Measurements from ENCODE around the gene CAMP. TPM values are rescaled to one million over a fixed set of nuclear protein-coding genes. Genes with fewer than 3 reads are reported as not detected.
A peak's percentile ranks its signal among the peaks of the same experiment; 100 is the strongest.

Gene CAMP
- total RNA-seq, 3 donors from 2014 or later = not detected

- H3K36me3 ChIP-seq (ENCODE audit: low read depth) = no peaks in the 10 kb centered on the region
- H3K4me3 ChIP-seq = no peak overlapping the region
- ATAC-seq (no peak), DNase-seq (no peak)
- H3K9me3 ChIP-seq = no peaks in the 10 kb centered on the region
- TF ChIP-seq CTCF (IDR thresholded peaks at IDR 0.05) = no peak
- no peaks in the 10 kb centered on the region for H3K4me1 ChIP-seq (ENCODE audit: low read depth)
- intact Hi-C loops (cut with DNase I, micrococcal nuclease) = no loop called here
Observed at GRCh38 chr3:48226939-48227338, 3.6 kb downstream of the CAMP start.

GRCh38 chr3:48232232-48232631 lies 8.9 kb downstream of the CAMP start:
- ATAC-seq = peak; percentile 79
- no peaks in the 10 kb centered on the region for H3K36me3 ChIP-seq (ENCODE audit: low read depth)
- TF ChIP-seq CTCF (IDR thresholded peaks at IDR 0.05) = no peak
- no peaks in the 10 kb centered on the region for H3K9me3 ChIP-seq
- H3K4me1 ChIP-seq (ENCODE audit: low read depth) = peaks cover 6% of the 10 kb centered on the region
- DNase-seq = no peak
- H3K4me3 ChIP-seq = no peak overlapping the region
- intact Hi-C loops (cut with DNase I, micrococcal nuclease) = no loop called here

GRCh38 chr3:48232734-48233133 lies 9.4 kb downstream of the CAMP start:
- peak; percentile 21 for TF ChIP-seq CTCF (IDR thresholded peaks at IDR 0.05)
- peaks cover 6% of the 10 kb centered on the region for H3K4me1 ChIP-seq (ENCODE audit: low read depth)
- H3K36me3 ChIP-seq (ENCODE audit: low read depth) = no peaks in the 10 kb centered on the region
- ATAC-seq (peak; percentile 87), DNase-seq (peak; percentile 65 to 74 (median 65))
- no peak overlapping the region for H3K4me3 ChIP-seq
- intact Hi-C loops (cut with DNase I, micrococcal nuclease) = no loop called here
- H3K9me3 ChIP-seq = no peaks in the 10 kb centered on the region

- TF ChIP-seq CTCF (IDR thresholded peaks at IDR 0.05) = no peak
- intact Hi-C loops (cut with DNase I, micrococcal nuclease) = no loop called here
- no peak for ATAC-seq
- DNase-seq = no peak
- H3K36me3 ChIP-seq (ENCODE audit: low read depth) = no peaks in the 10 kb centered on the region
- H3K9me3 ChIP-seq = no peaks in the 10 kb centered on the region
- peaks cover 6% of the 10 kb centered on the region for H3K4me1 ChIP-seq (ENCODE audit: low read depth)
- no peak overlapping the region for H3K4me3 ChIP-seq
Observed at GRCh38 chr3:48233542-48233941, 10.2 kb downstream of the CAMP start.

GRCh38 chr3:48236531-48236930 lies 13.2 kb downstream of the CAMP start:
- Histone ChIP-seq H3K4me1 (ENCODE audit: low read depth) (peaks cover 9% of the 10 kb centered on the region), H3K4me3 (no peak overlapping the region), H3K9me3 (no peaks in the 10 kb centered on the region), H3K36me3 (ENCODE audit: low read depth) (no peaks in the 10 kb centered on the region)
- TF ChIP-seq CTCF (IDR thresholded peaks at IDR 0.05) = no peak
- intact Hi-C loops (cut with DNase I, micrococcal nuclease) = no loop called here
- ATAC-seq = no peak
- no peak for DNase-seq

GRCh38 chr3:48238531-48239085 lies 15.3 kb downstream of the CAMP start:
- DNase-seq = no peak
- intact Hi-C loops (cut with DNase I, micrococcal nuclease) = no loop called here
- H3K36me3 ChIP-seq (ENCODE audit: low read depth) = no peaks in the 10 kb centered on the region
- H3K4me1 ChIP-seq (ENCODE audit: low read depth) = peaks cover 4% of the 10 kb centered on the region
- TF ChIP-seq CTCF (IDR thresholded peaks at IDR 0.05) = no peak
- ATAC-seq = no peak
- no peaks in the 10 kb centered on the region for H3K9me3 ChIP-seq
- H3K4me3 ChIP-seq = no peak overlapping the region
